OCI-M2 (cell line): ENCODE measurements around the gene ANTXRL.
"Not testable (repeated sequence)": the region's sequence is repeated elsewhere in the genome, so short reads cannot be mapped to it uniquely, and the experiment has no call there.

Experiments used
- DNase-seq: peaks from one replicate; lab custom pipeline; 2025; ENCODE audit not compliant: unreplicated experiment; lab: John Stamatoyannopoulos, UW

The ANTXRL gene

DNA sequence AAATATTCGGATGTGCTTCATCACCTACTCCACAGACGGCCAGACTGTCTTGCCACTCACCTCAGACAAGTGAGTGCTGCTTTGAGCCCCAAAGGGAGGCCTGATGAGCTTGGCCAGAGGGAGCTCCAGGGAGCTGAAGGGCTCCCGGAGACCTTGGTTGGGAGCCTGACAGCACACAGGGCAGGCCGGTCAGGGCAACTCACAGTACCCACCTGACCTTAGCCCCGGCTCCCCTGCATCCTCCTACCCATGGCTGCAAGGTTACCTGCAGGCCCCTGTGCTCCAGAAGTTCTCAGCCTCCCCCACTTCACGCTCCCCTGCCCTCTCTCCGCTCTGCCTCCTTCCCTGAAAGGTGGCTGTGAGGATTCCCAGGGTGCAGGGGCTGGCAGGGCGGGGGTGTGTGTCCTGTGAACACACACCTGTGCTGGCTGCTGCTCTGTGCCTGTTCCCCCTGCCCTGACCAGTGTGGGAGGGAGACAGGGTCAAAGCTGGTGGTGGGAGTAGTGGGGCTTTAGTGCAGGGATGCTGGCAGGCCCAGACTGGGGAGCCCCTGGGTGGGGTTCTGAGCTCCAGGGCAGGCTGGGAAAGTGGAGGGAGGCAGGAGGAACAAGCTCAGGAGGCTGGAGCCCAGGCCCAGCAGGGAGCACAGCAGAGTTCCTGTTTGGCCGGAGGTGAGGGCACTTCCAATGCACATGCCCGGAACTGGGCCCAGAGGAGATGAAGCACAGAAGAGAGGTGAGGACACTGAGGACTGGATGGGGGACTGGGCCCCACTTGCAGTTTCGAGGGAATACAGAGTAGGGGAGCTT, 7.2 kb downstream of the ANTXRL start:
- no peak for DNase-seq

DNA sequence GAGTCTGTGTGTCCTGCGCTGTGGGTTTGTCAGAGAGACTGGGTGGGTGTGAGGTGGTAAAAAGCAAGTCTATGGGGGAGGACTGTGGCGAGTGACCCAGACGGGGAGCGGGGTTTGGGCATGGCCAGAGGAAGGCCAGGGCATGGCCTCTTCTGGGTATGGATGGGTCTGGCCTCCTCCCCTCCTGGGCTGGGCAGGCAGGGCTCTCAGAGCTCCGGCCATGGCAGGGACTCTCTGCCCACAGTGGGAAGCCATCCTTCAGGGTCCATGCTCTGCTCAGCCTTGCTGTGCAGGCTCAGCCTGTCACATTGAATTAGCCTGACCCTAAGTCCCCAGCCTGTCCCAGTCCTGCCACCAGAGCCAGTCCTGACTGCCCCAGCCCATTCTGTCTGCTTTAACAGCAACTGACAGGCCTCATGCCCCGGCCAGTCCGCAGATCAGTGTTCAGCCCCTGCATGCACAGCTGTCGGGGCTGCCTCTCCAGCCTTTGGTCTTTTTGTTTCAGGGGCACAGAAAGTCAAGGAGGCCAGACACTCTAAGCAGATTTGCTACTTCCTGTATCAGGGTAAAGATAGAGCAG, 7.9 kb downstream of the ANTXRL start:
- no peak for DNase-seq

GRCh38 chr10:46295350-46296010, 8.7 kb downstream of the ANTXRL start:
- DNase-seq = not testable (repeated sequence)

GRCh38 chr10:46296086-46296485, 9.3 kb downstream of the ANTXRL start:
- not testable (repeated sequence) for DNase-seq

- no peak for DNase-seq
Measured at GRCh38 chr10:46296641-46297141, 9.9 kb downstream of the ANTXRL start.

- no peak for DNase-seq
Measured at GRCh38 chr10:46297406-46298204, 10.8 kb downstream of the ANTXRL start.

- no peak for DNase-seq
Measured at GRCh38 chr10:46298477-46299285, 11.9 kb downstream of the ANTXRL start.

DNA sequence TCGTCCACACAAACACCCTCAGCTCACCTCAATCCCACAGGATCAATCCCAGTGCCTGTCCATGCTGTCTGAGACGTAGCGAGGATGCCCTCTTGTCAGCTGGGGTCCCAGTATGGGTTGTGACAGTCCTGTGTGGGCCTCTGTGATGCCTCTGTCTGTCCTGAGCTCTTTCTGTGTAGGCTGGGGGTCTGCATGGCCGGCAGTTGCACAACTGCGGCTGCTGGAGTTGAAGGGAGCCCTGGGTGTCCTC, 12.4 kb downstream of the ANTXRL start:
- DNase-seq = no peak

DNA sequence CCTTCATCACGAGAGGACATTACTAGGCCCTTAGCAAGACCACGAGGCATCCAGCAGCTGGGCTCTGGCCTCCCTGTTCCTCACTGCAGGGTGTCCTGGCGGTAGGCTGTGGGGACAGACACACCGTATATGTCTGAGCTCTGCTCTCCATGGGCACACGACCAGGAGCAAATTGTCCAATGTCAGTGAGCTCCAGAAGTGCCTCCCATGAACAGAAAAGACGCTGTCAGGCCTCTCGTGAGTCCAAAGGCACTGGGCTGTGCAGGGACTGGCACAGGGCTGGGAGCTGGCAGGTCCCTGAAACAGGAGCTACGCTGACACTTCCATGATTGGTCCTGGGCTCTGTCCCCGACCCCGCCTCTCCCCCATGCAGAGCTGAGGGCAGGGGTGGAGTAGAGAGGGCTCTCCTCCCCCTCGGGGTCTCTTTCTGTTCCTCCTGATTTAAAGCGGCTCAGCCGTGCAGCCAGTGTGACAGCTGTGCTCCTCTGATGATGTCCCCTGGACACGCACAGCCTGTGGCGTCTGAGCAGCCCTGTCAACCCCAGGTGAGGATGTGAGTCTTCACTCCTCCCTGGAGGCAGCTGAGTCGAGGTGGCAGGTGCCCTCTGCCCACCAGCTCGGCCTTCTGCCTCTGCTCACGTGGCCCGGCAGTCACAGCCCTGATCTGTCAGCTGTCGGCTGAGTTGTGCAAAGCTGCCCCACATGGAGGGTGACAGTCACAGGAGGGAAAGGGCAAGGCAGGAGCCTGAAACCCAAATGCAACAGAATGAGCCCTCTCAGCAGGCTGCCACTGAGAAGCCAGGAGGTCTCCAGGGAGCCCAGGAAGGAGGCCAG, 13.0 kb downstream of the ANTXRL start:
- DNase-seq = no peak

DNA sequence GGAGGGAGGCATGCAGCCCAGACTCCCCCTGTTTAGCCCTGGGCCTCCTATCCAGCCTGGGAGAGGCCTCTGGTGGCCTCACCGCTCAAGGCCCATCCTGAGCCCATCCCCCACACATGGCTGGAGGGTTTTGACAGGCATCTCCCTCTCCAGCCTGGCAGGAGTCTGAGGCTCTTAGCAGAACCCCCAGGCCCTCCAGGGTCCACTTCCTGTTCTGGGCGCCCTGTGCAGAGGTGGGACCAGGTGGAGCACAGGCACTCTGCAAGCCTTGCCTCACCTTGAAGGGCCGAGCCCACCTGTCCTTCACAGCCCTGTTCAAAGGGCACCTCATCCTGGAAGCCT, 13.5 kb downstream of the ANTXRL start:
- not testable (repeated sequence) for DNase-seq

- no peak for DNase-seq
Measured at GRCh38 chr10:46301056-46301645, 14.4 kb downstream of the ANTXRL start.

DNA sequence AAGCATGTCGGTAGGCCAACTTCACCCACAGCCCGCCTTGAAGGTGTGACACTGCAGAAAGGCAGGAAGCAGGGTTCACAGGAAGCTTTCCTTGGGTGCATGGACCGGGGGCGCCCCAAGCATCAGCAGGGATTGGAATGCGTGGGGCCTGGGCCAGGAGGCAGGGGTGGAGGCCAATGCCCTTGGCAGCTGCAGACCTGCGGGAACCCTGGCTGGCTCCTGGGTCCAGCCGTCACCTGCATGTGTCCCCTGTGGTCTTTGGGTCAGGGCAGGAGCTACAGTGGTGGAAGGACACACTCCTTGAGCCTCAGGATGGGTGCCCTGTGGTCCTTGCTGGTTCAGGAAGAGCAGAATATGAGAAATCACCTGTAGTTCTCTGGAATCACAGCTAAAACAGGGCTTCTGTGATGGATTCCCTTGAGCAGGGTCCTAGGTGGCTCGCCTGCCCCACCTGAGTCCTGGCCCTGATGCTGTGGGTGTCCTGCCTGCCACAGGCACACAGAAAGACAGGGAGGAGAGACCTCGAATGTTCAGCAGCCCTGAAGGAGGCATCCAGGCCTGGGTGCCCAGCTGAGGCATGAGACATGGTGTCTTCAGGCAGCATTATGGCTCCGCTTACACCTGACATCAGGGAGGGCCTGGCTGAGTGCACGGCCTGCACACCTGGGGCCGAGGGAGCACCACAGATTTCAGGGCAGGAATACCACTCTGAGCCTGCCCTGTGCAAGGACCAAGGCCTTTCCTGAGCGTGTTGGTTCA, 15.1 kb downstream of the ANTXRL start:
- DNase-seq = no peak

GRCh38 chr10:46302765-46303352, 16.1 kb downstream of the ANTXRL start:
- DNase-seq = not testable (repeated sequence)

DNA sequence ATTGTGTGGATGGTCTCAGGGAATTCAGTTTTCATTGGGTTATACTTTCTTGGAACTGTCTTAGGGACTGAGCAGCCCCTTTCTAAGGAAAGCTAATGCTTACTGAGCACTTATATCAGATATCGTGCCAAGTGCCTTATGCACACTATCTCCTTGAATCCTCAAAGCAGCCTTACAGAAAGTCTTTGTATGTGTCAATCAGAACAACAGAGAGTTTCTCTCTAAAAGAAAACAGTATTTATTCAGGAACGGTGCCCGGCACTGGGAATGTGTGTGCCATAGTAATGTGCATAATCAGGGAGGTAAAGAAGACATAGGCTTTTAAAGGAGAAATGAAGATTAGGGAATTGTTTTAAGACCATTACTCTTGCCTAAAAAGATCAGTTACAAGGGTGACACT, 17.3 kb downstream of the ANTXRL start:
- no peak for DNase-seq

DNA sequence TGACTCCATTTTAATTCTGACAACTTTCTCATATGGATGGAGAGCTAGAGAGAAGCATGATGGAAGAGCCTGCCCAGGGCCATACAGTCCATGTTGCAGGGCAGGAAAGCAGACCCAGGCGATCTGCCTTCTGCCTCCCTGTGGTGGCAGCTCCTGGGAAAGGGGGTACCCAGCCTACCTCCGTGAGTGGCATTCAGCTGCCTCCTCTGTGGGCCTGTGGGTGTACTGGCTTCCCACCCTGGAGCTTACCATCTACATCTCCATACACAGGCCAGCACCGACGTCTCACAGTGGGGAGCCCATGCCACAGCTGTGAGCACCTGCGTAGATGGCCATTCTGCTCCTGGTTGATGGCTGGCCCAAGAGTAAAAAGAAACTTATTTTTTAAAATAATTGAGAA, 17.9 kb downstream of the ANTXRL start:
- DNase-seq = not testable (repeated sequence)

GRCh38 chr10:46305079-46305818, 18.5 kb downstream of the ANTXRL start:
- DNase-seq = no peak

DNA sequence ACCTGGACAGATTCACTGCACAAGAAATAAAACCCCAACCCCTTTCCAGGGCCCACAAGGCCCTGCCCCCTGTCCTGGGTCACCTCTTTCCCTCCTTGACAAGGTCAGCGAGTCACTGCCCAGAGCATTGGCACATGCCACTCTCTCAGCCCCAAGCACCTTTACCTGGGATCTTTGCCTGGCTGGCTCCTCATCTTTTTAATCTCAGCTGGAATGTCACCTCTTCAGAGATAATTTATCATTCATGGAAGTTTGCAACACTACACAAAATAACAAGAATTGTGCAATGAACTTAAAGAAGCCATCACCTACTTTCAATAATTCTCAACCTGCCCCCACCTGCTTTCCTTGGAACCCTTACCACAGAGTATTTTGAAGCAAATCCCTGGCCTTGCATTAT, 19.2 kb downstream of the ANTXRL start:
- DNase-seq = no peak
